H1 (cell line): ENCODE data around the gene ME1. TPM values are rescaled to one million over a fixed set of nuclear protein-coding genes. Genes with fewer than 3 reads are reported as not detected.

Experiments
- CTCF ChIA-PET: fragments of 300-600 bp; sonication (Branson Sonifier 250); formaldehyde crosslinking; loops from one replicate; lab custom pipeline; 2021; ENCODE audit not compliant: partially characterized antibody; lab: Charles Lee
- POLR2A ChIA-PET: fragments of 300-600 bp; sonication (Branson Sonifier 250); formaldehyde crosslinking; loops from one replicate; lab custom pipeline; 2021; ENCODE audit warnings: inconsistent platforms; ENCODE audit not compliant: partially characterized antibody; lab: Charles Lee
- DNase-seq, 2 experiments: peaks; one replicate each; pipeline versions ENCODE4 v3.0.0 to v3.0.0-alpha.2; 2010 to 2022; ENCODE audit warnings: low spot score in 2 of 2, low read depth in 1 of 2, mixed read lengths in 1 of 2
- FAIRE-seq: peaks from 2 replicates; lab custom pipeline; 2011; peaks lifted over from hg19 to GRCh38; lab: Jason Lieb, UNC
- H2AFZ ChIP-seq: 2 replicates; pipeline ENCODE4 v1.8.1; 2012; ENCODE audit warnings: low read length, inconsistent platforms
- H2AK5ac ChIP-seq: 2 replicates; pipeline ENCODE4 v1.6.1; 2013; ENCODE audit warnings: low read depth, low read length
- H2BK120ac ChIP-seq: replicated peaks from 2 replicates; pipeline ENCODE3; 2013; ENCODE audit warnings: low read depth, low read length, inconsistent platforms
- H2BK12ac ChIP-seq: 2 replicates; pipeline ENCODE4 v1.6.1; 2013; ENCODE audit warnings: low read depth, low read length
- H2BK15ac ChIP-seq: 2 replicates; pipeline ENCODE4 v1.6.1; 2013; ENCODE audit warnings: low read length
- H2BK20ac ChIP-seq: 2 replicates; pipeline ENCODE4 v1.6.1; 2013; ENCODE audit warnings: low read length
- H2BK5ac ChIP-seq: 2 replicates; pipeline ENCODE4 v1.6.1; 2013; ENCODE audit warnings: low read depth, low read length
- H3K14ac ChIP-seq: 2 replicates; pipeline ENCODE4 v1.6.1; 2013; ENCODE audit warnings: inconsistent platforms; ENCODE audit not compliant: insufficient read length
- H3K18ac ChIP-seq: 2 replicates; pipeline ENCODE4 v1.6.1; 2013; ENCODE audit warnings: low read length; ENCODE audit errors: extremely low read depth
- H3K23ac ChIP-seq: 2 replicates; pipeline ENCODE4 v1.6.1; 2013; ENCODE audit warnings: inconsistent platforms; ENCODE audit not compliant: insufficient read length
- H3K23me2 ChIP-seq: 2 replicates; pipeline ENCODE4 v1.6.1; 2013; ENCODE audit warnings: low read depth, low read length
- H3K27ac ChIP-seq: 2 replicates; pipeline ENCODE4 v1.6.1; 2011; ENCODE audit warnings: low read depth, low read length, inconsistent platforms
- H3K27me3 ChIP-seq, 4 experiments: replicated peaks in 1 of 4; 1 replicate in 1 of 4; 2 replicates in 3 of 4; pipeline versions ENCODE4 v1.6.1 to v1.8.1; 2011 to 2013; ENCODE audit warnings: low read length in 3 of 4, mild to moderate bottlenecking in 3 of 4, inconsistent platforms in 2 of 4, mixed read lengths in 2 of 4, moderate library complexity in 1 of 4; ENCODE audit not compliant: control insufficient read depth in 3 of 4, insufficient read depth in 3 of 4; ENCODE audit errors: extremely low read depth in 1 of 4
- H3K36me3 ChIP-seq, 4 experiments: 2 replicates each; pipeline versions ENCODE4 v1.6.1 to v1.8.1; 2011 to 2013; ENCODE audit warnings: mild to moderate bottlenecking in 4 of 4, low read length in 3 of 4, moderate library complexity in 2 of 4, control low read depth in 1 of 4, inconsistent platforms in 1 of 4; ENCODE audit not compliant: insufficient read depth in 4 of 4, control insufficient read depth in 2 of 4
- H3K4ac ChIP-seq: replicated peaks from 2 replicates; pipeline ENCODE3; 2013; ENCODE audit warnings: low read length, low read depth, mixed read lengths, inconsistent platforms; ENCODE audit not compliant: insufficient read length
- H3K4me1 ChIP-seq, 4 experiments: replicated peaks in 1 of 4; 1 replicate in 1 of 4; 2 replicates in 3 of 4; pipeline versions ENCODE4 v1.6.1 to v1.8.1; 2011 to 2013; ENCODE audit warnings: low read length in 3 of 4, inconsistent platforms in 2 of 4, mixed read lengths in 1 of 4; ENCODE audit not compliant: insufficient read depth in 4 of 4, control insufficient read depth in 3 of 4
- H3K4me2 ChIP-seq, 2 experiments: 2 replicates each; pipeline versions ENCODE4 v1.6.1 to v1.8.1; 2011 to 2013; ENCODE audit warnings: low read depth in 2 of 2, low read length in 2 of 2, control low read depth in 1 of 2, inconsistent platforms in 1 of 2, mild to moderate bottlenecking in 1 of 2; ENCODE audit not compliant: insufficient read depth in 1 of 2
- H3K4me3 ChIP-seq, 4 experiments: fragments of 200-600, 300-600 bp in 1 of 4; sonication (generic), shearing (Covaris generic), sonication (Bioruptor Twin) in 1 of 4; 2 replicates each; pipeline versions ENCODE4 v1.5.1 to v1.8.1; 2011 to 2016; ENCODE audit warnings: low read length in 4 of 4, low read depth in 3 of 4, control low read depth in 2 of 4, inconsistent platforms in 2 of 4, mild to moderate bottlenecking in 2 of 4, mixed read lengths in 1 of 4, moderate library complexity in 1 of 4; ENCODE audit not compliant: insufficient read depth in 2 of 4; ENCODE audit errors: extremely low read depth in 1 of 4
- H3K56ac ChIP-seq: replicated peaks from 2 replicates; pipeline ENCODE3; 2013; ENCODE audit warnings: low read depth, mild to moderate bottlenecking, mixed read lengths, low read length, inconsistent platforms; ENCODE audit not compliant: insufficient read length
- H3K79me1 ChIP-seq: 2 replicates; pipeline ENCODE4 v1.6.1; 2013; ENCODE audit warnings: low read depth, low read length, control low read depth
- H3K79me2 ChIP-seq, 2 experiments: 2 replicates each; pipeline versions ENCODE4 v1.6.1 to v1.8.1; 2012 to 2013; ENCODE audit warnings: low read length in 2 of 2, mild to moderate bottlenecking in 2 of 2, inconsistent platforms in 1 of 2; ENCODE audit not compliant: insufficient read depth in 2 of 2, control insufficient read depth in 1 of 2
- H3K9ac ChIP-seq, 4 experiments: replicated peaks in 1 of 4; 1 replicate in 1 of 4; 2 replicates in 3 of 4; pipeline versions ENCODE4 v1.6.1 to v1.8.1; 2011 to 2013; ENCODE audit warnings: low read depth in 3 of 4, low read length in 3 of 4, control low read depth in 2 of 4, mild to moderate bottlenecking in 2 of 4, moderate library complexity in 2 of 4, inconsistent platforms in 1 of 4; ENCODE audit errors: extremely low read depth in 1 of 4
- H3K9me3 ChIP-seq, 2 experiments: 2 replicates each; pipeline versions ENCODE4 v1.6.1 to v1.8.1; 2012 to 2013; ENCODE audit warnings: mild to moderate bottlenecking in 2 of 2, moderate library complexity in 2 of 2, control low read depth in 1 of 2, inconsistent platforms in 1 of 2, low read depth in 1 of 2, low read length in 1 of 2, mixed read lengths in 1 of 2; ENCODE audit not compliant: insufficient read depth in 2 of 2
- H4K20me1 ChIP-seq, 2 experiments: replicated peaks in 1 of 2; 2 replicates each; pipeline versions ENCODE3 to v1.8.1; 2011 to 2013; ENCODE audit warnings: inconsistent platforms in 2 of 2, low read length in 2 of 2, mild to moderate bottlenecking in 1 of 2; ENCODE audit not compliant: insufficient read depth in 2 of 2, control insufficient read depth in 1 of 2
- H4K5ac ChIP-seq: 2 replicates; pipeline ENCODE4 v1.6.1; 2013; ENCODE audit warnings: low read length, low read depth, mixed read lengths, inconsistent platforms; ENCODE audit not compliant: insufficient read length
- H4K8ac ChIP-seq: 2 replicates; pipeline ENCODE4 v1.8.0; 2013; ENCODE audit warnings: mild to moderate bottlenecking, moderate library complexity, low read length, inconsistent platforms; ENCODE audit not compliant: insufficient read depth; ENCODE audit errors: extremely low read depth
- H4K91ac ChIP-seq: replicated peaks from 2 replicates; pipeline ENCODE3; 2013; ENCODE audit warnings: low read length, mixed read lengths, inconsistent platforms; ENCODE audit not compliant: insufficient read length
- RBBP5 ChIP-seq: IDR thresholded peaks from 2 replicates; pipeline ENCODE4 v1.7.1; 2012; ENCODE audit warnings: low read depth, mild to moderate bottlenecking, inconsistent platforms, low read length, moderate library complexity, borderline replicate concordance
- WGBS, 2 experiments: shearing (Covaris generic) in 1 of 2; methylation state at CpG; one replicate each; pipeline versions ENCODE4 v1.1.6 to v1.1.7; 2013 to 2015; ENCODE audit warnings: low lambda C conversion rate in 2 of 2, mixed read lengths in 2 of 2, inconsistent platforms in 1 of 2, low coverage in 1 of 2, missing lambda C conversion rate in 1 of 2; ENCODE audit not compliant: insufficient replicate concordance in 2 of 2, insufficient coverage in 1 of 2, insufficient read length in 1 of 2; ENCODE audit errors: extremely low coverage in 1 of 2, missing lambda C conversion rate in 1 of 2; 5-methylcytosine and 5-hydroxymethylcytosine counted together
- polyA plus RNA-seq, 7 experiments: library from polyadenylated mRNA; depleted of rRNA in 3 of 7; stranded (reverse) in 5 of 7; unstranded in 2 of 7; fragments of >200 nt in 5 of 7; fragments of 200-250 nt in 2 of 7; gene quantifications; 1 replicate in 5 of 7; 2 replicates in 1 of 7; 4 replicates in 1 of 7; pipeline versions ENCODE4 v1.2.1 to v1.2.3, GENCODE V29; 2011 to 2013; ENCODE audit warnings: missing spikeins in 2 of 7, mixed read lengths in 2 of 7
- total RNA-seq: library from RNA; stranded (reverse); fragmentation: NEBNext Ultra II Directional; extraction: Animal tissue kit (Norgen Biotek cat#: 25700); gene quantifications from 2 replicates; pipeline ENCODE4 v1.2.1, GENCODE V29; 2021

Gene ME1
- total and polyA plus RNA-seq, 2 of the 8 experiments (the other 6 are each of a cell fraction or from before 2014, with no cell fraction given) = 1.3 to 3.9 TPM

- H3K4me3 ChIP-seq = no peak overlapping the region
- H2BK20ac ChIP-seq = no peak overlapping the region
- DNase-seq (no peak), FAIRE-seq (no peak)
- no peak overlapping the region for H3K14ac ChIP-seq
- no peak overlapping the region for H2BK120ac ChIP-seq
- no peak overlapping the region for H3K27ac ChIP-seq
- no peak overlapping the region for H4K5ac ChIP-seq
- no peak for TF ChIP-seq RBBP5
- 88% methylated on average over 3 of the region's 3 CpGs; no CpG with 5 or more reads in 1 of the 2 experiments for WGBS, 2 experiments
- no peak overlapping the region for H3K23ac ChIP-seq
- ChIA-PET CTCF (interaction anchor here (1.0 kb wide), 1 partner anchor 58 kb away, joined by 3 read pairs; no protein-coding TSS in a partner anchor), POLR2A (no interaction called here)
- no peaks in the 10 kb centered on the region for H3K36me3 ChIP-seq
- H3K79me2 ChIP-seq = no peaks in the 10 kb centered on the region
- no peaks in the 10 kb centered on the region for H3K23me2 ChIP-seq
- H2BK12ac ChIP-seq = no peak overlapping the region
- no peak overlapping the region for H4K91ac ChIP-seq
- no peak overlapping the region for H3K4me2 ChIP-seq
- H2AFZ ChIP-seq = no peak overlapping the region
- H4K8ac ChIP-seq = no peak overlapping the region
- no peaks in the 10 kb centered on the region for H4K20me1 ChIP-seq
- H3K56ac ChIP-seq = no peak overlapping the region
- H2BK15ac ChIP-seq = no peak overlapping the region
- no peaks in the 10 kb centered on the region; a peak in 1 of 4 replicates for H3K9me3 ChIP-seq
- H3K4me1 ChIP-seq = no peaks in the 10 kb centered on the region
- H3K79me1 ChIP-seq = no peaks in the 10 kb centered on the region
- H3K9ac ChIP-seq = no peak overlapping the region
- H2AK5ac ChIP-seq = no peak overlapping the region
- no peaks in the 10 kb centered on the region for H3K27me3 ChIP-seq
- H3K18ac ChIP-seq = no peak overlapping the region
- no peak overlapping the region for H3K4ac ChIP-seq
- H2BK5ac ChIP-seq = no peak overlapping the region
Measured at GRCh38 chr6:83343121-83343520, 87.7 kb downstream of the ME1 start.
